ENCODE data around the gene HIVEP1.
"Not testable (repeated sequence)": the region's sequence is repeated elsewhere in the genome, so short reads cannot be mapped to it uniquely, and the experiment has no call there.

Gene HIVEP1

GRCh38 chr6:12163744-12164507 lies 151.8 kb downstream of the HIVEP1 start:
- DNase-seq, result no peak

- DNase-seq, result no peak
Observed at GRCh38 chr6:12164508-12164770, 152.3 kb downstream of the HIVEP1 start.

DNA sequence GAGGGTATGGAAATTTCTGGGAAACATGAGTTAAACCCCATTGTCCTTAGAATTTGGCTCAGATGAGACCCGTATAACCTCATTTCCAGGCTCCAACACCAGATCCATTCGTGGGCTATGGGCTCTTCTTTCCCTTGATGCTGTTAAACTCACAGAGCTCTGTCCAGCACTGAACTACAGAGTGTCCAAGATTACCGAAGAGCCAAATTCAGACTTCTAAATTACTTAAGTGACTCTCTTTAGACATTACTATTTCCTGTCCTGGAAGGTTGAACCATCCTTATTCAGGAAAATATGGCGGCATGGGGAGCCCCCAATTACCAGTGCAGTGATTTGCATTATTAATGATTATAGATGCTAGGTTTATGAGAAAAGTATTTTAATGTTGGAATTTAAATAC lies 153.2 kb downstream of the HIVEP1 start:
- DNase-seq, result no peak

GRCh38 chr6:12165722-12166280 lies 153.7 kb downstream of the HIVEP1 start:
- DNase-seq, result no peak

GRCh38 chr6:12169377-12169776 lies 157.3 kb downstream of the HIVEP1 start:
- no peak for DNase-seq

- no peak for DNase-seq
Observed at GRCh38 chr6:12170351-12171092, 158.4 kb downstream of the HIVEP1 start.

DNA sequence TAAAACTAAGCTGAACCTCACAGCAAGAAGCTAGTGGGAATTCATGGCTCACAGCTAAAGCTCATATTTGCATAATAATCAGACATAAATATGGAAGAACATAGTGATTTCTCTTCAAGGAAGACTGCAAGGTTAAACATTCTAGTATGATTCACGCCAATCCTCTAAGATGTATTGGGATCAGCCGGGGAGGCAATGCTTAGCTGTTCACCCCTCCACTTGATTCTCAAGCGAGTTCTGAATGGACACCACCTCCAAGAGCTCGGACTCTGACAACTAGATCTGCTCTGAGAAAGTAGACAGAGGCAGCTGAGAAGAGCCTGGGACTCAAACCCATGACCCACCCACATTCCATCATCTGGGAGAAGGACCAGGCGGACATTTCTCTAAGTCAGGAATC lies 159.6 kb downstream of the HIVEP1 start:
- DNase-seq, result no peak

GRCh38 chr6:12172572-12172971 lies 160.5 kb downstream of the HIVEP1 start:
- DNase-seq, result no peak

DNA sequence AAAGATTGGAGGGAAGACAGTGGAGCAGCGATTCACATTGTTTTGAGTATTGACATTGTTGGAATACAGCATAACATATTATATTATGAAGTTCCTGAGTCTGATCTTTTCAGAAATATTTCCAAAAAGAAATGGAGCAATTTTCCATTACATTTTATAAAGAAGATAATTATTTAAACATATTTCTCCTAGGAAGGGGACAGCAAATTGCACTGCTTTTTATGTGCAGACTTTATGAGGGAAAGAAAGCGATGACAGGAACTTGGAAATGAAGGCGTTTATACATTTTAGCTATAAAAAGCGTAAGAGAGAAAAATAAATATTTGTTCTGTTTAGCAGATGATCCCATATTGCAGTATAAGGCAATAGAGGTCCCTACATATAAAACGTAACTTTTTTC lies 161.1 kb downstream of the HIVEP1 start:
- no peak for DNase-seq

GRCh38 chr6:12173661-12174060 lies 161.5 kb downstream of the HIVEP1 start:
- no peak for DNase-seq

GRCh38 chr6:12174878-12175277 lies 162.8 kb downstream of the HIVEP1 start:
- no peak for DNase-seq

DNA sequence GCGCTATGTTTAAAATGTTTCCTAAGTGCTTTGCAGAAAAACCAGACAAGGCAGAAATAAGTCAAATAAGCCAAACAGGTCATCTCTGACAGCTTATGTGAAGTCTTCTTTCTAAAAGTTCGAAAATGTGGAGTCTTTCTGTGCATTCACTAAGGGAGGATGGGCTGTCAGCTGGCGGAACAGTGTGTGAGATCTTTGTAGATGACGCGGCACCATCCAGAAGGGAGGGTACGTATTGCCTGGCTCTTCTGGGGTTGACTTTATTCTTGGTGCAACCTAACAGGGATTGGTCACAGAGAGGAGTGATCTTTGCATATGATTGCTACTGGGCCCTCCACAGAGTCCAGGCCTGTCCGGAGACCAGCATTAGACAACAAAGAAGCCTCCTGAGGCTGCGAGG lies 163.5 kb downstream of the HIVEP1 start:
- DNase-seq, result no peak

DNA sequence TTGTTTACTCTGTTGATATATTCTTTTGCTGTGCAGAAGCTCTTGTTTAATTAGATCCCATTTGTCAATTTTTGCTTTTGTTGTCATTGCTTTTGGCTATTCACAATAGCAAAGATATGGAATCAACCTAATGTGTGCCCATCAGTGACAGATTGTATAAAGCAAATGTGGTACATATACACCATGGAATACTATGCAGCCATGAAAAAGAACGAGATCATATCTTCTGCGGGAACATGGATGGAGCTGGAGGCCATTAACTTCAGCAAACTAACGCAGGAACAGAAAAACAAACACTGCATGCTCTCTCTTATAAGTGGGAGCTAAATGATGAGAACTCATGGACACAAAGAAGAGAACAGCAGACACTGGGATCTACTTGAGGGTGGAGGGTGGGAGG lies 164.7 kb downstream of the HIVEP1 start:
- DNase-seq, result not testable (repeated sequence)

DNA sequence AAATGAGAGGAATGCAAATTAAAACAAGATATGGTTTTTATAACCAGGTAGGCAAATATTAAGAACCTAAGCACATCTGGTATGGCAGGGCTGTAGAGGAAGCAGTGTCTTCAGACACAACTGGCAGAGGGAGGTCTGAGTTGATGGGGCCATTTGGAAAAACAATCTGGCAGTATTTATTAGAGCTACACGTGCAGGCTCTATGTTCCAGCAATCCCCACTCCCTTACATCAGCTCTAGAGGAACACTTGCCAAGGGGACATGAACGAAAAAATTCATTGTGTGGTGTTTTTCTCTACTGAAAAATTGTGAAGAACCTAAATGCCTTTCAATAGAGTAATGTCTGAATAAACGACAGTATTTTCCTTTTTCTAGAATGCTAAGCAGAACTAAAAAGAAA lies 166.4 kb downstream of the HIVEP1 start:
- no peak for DNase-seq

DNA sequence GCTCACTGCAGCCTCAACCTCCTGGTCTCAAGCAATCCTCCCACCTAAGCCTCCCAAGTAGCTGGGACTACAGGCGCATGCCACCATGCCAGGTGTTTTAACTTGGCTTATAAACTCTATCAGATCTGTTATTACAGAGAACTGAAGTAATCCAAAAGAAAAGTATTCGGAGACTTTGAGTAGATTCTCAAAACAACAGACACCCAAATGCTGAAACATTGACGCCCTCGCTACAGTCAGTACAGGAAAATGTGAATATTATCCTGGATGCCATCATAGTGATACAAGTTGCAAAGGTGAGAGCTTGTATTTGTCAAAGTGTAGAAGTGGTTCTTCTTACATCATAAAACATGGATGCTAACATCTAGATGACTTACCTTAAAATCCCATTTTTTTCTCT lies 169.4 kb downstream of the HIVEP1 start:
- DNase-seq, result no peak

GRCh38 chr6:12182676-12183075 lies 170.6 kb downstream of the HIVEP1 start:
- DNase-seq, result no peak

DNA sequence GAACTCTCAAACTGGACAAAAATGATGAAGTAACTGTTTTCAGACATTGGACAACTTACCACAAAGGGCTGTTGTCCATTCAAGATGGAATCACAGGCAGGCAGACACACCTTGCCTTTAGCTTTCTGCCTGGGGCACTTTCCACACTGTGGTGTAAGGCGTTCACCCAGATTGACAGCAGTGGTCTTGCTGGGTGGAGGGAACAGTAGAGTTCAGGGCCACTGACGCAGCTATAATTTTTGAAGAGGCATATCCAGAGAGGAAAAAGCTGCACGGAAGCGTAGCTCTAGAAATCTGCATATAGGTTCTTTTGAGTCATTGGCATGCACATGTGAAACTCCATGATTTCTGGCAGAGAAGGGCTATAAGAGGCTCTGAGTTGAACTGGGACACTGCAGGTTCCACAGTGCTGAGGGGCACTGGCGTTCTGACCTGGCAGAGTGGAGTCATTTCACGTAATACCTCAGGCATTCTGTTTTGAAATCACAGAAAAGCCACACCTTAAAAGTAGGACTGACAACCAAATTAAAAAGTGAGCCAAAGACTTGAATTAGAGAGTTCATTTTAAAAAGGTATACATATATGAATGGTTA lies 173.1 kb downstream of the HIVEP1 start:
- DNase-seq, result no peak

- no peak for DNase-seq
Observed at GRCh38 chr6:12186528-12186927, 174.4 kb downstream of the HIVEP1 start.

DNA sequence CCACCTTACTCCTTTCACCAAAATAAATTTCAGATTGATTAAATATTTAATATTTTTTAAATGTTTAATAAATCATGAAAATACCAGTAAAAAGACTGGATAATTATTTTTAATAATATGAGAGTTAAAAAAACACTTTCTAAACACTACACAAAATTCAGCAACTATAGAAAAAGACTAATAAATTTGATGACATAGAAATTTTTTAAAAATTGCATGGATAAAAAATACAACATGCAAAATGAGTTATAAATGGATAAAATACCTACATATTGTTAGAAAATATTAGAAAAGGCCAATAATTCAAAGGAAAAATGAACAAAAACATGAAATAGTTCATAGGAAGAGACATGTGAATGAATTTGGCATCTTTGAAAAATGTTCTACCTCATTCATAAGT lies 177.0 kb downstream of the HIVEP1 start:
- no peak for DNase-seq

- no peak for DNase-seq
Observed at GRCh38 chr6:12189661-12190060, 177.5 kb downstream of the HIVEP1 start.

- no peak for DNase-seq
Observed at GRCh38 chr6:12190252-12190651, 178.1 kb downstream of the HIVEP1 start.

- no peak for DNase-seq
Observed at GRCh38 chr6:12196326-12196936, 184.3 kb downstream of the HIVEP1 start.

GRCh38 chr6:12198851-12199250 lies 186.7 kb downstream of the HIVEP1 start:
- DNase-seq, result no peak
